ENCODE data around the gene UTP15. TPM values are rescaled to one million over a fixed set of nuclear protein-coding genes. Genes with fewer than 3 reads are reported as not detected.
A peak's percentile ranks its signal among the peaks of the same experiment; 100 is the strongest.

UTP15 gene
- total and polyA plus RNA-seq, 10 of the 15 experiments (the other 5 are each of a cell fraction or from before 2014, with no cell fraction given) = 22.5 to 39.4 (median 29.6) TPM

DNA sequence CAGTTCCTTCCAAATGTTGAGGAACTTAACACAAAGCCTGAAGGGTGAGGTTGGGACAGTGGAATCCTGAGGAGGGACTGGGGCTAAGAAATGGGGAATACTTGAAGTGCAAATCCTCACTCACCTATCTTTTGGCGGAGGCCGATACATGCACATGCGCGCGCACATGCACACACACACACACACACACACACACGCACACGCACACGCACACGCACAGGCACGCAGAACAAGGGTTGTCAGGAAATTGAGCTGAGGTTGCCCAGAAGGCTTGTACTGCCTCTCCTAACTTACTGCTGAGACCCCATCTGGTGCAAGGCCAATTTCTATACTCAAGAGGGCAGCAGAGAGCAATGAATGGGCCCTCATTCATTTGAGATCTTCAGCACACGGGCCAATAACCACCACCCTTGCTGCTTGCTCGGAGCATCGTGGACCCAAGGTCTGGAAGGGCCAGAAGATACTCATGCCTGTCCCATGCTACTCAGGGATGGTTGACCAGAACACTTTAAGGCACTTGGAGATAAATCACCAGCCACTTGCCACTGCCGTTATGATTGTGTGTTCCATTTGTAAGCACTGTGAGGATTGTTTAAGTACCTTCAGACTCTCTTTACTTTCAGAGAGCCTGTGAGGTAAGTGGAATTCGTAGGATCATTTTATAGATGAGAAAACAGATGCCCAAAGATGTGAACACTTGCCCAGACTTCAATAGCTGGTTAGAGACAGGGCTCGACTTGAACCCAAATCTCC, 45.8 kb upstream of the UTP15 start (continued):
- TF ChIP-seq PRDM15 (CRISPR knock-in tag; IDR thresholded peaks at IDR 0.05) (no peak), NBN (IDR thresholded peaks at IDR 0.05) (peak; percentile 48; the same call in 1 of the 2 replicates), BRCA1 (IDR thresholded peaks at IDR 0.05; ENCODE audit: low read depth, low read length) (no peak), RB1 (IDR thresholded peaks at IDR 0.05; ENCODE audit: borderline replicate concordance) (0 out of 2 replicates have a peak, but pooled peaks have one; percentile 58), E4F1 (IDR thresholded peaks at IDR 0.05; ENCODE audit: borderline replicate concordance, partially characterized antibody) (no peak), SMAD5 (IDR thresholded peaks at IDR 0.05; ENCODE audit: low read depth) (no peak), PAX8 (IDR thresholded peaks at IDR 0.05) (no peak), GABPA (IDR thresholded peaks at IDR 0.05; ENCODE audit: low read depth) (no peak), BMI1 (IDR thresholded peaks at IDR 0.05; ENCODE audit: borderline replicate concordance) (no peak), SMAD1 (IDR thresholded peaks at IDR 0.05; ENCODE audit: low read depth, partially characterized antibody) (no peak), HDGF (IDR thresholded peaks at IDR 0.05) (peak; percentile 91), MEF2A (IDR thresholded peaks at IDR 0.05; ENCODE audit: insufficient read depth, low read depth, low read length) (no peak), YBX1 (IDR thresholded peaks at IDR 0.05) (no peak), MXI1 (IDR thresholded peaks at IDR 0.05; ENCODE audit: low read depth, low read length) (no peak), ELK1 (IDR thresholded peaks at IDR 0.05; ENCODE audit: low read depth, low read length) (no peak), ASH2L (IDR thresholded peaks at IDR 0.05; ENCODE audit: borderline replicate concordance, low read depth) (no peak), STAT1 (conservative IDR thresholded peaks at IDR 0.05) (no peak), SMC3 (IDR thresholded peaks at IDR 0.05; ENCODE audit: borderline replicate concordance, low read length) (peak; percentile 66; the same call in 1 of the 2 replicates), HDAC2 (IDR thresholded peaks at IDR 0.05) (no peak), CTCF (IDR thresholded peaks at IDR 0.05 in 2 of 3, conservative IDR thresholded peaks at IDR 0.05 in 1 of 3; ENCODE audit: control insufficient read depth in 2 of 3, extremely low read depth in 1 of 3, insufficient read depth in 1 of 3, low read depth in 3 of 3, low read length in 3 of 3) (peak; percentile 83 to 96 (median 92))

All from GM12878 (cell line).